NCI-H2171 (cell line): ENCODE results near the gene ARMC6.
A peak's percentile ranks its signal among the peaks of the same experiment; 100 is the strongest.

Experiments
- DNase-seq: peaks from one replicate; lab custom pipeline; 2025; lab: John Stamatoyannopoulos, UW

The ARMC6 gene

DNA sequence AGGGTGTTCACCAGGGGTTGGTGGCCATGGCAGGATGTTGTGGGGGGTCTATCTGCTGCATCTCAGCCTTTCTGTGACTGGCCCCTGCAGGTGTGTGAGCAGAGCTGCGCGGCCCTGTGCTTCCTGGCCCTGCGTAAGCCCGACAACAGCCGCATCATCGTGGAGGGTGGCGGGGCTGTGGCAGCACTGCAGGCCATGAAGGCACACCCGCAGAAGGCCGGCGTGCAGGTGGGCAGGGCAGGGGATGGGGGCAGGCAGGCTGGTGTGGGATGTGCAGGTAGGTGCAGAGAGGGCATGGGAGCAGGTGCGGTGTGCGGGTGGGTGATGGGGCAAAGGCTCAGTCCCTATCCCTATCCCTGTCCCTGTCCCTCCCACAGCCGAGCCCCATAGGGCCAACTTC lies 22.3 kb downstream of the ARMC6 start:
- DNase-seq, result no peak

DNA sequence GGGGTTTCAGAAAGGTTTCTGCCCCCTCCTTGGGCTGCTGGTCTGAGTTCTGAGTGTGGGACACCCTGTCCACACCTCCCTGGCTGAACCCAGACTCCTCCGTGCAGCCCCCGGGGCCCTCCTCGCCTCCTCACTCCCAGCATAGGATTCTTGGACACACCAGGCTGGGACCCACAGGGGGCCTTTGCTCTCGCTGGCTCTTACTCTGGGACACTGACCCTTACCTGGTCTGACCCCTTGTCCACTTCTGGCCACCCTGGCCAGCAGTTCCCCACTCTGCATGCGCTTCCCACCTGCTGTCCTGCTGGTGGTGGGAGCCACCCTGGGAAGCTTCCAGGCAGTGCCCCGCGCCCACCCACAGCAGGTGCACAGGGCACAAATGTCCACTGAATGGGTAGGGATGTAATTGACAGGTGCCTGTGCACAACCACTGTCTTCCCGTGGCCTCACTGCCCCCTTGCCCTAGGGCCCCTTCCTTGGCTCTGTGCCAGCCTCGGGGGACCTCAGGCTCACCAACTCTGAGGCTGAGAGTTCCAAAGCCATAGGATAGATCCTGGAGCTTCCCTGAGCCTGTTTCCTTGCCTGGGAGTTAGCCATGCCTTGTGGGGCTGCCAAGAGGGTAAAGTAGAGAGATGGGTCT lies 23.4 kb downstream of the ARMC6 start:
- no peak for DNase-seq

GRCh38 chr19:19057317-19057716 lies 23.9 kb downstream of the ARMC6 start:
- DNase-seq, result no peak

DNA sequence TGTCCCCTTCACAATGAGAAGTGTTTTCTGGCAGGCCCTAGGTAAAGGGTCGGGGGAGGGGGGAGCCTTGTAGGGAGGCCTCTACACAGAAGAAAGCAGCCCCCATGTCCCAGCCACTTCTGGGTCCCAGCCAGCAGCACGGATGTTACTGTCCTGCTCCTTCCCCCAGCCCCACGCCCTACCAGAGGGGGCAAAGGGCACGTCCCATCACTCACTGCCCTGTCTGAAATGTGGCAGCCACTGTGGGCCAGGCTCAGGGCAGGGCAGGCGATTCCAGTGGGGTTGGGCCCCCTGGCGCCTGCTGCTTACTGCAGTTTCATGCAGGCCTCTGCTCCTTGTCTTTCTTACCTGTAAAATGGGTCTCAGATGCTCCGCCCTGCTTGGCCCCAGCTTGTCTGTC lies 24.3 kb downstream of the ARMC6 start:
- DNase-seq, result no peak

- DNase-seq, result no peak
These were observed 25.8 kb downstream of the ARMC6 start for GRCh38 chr19:19059018-19059836.

DNA sequence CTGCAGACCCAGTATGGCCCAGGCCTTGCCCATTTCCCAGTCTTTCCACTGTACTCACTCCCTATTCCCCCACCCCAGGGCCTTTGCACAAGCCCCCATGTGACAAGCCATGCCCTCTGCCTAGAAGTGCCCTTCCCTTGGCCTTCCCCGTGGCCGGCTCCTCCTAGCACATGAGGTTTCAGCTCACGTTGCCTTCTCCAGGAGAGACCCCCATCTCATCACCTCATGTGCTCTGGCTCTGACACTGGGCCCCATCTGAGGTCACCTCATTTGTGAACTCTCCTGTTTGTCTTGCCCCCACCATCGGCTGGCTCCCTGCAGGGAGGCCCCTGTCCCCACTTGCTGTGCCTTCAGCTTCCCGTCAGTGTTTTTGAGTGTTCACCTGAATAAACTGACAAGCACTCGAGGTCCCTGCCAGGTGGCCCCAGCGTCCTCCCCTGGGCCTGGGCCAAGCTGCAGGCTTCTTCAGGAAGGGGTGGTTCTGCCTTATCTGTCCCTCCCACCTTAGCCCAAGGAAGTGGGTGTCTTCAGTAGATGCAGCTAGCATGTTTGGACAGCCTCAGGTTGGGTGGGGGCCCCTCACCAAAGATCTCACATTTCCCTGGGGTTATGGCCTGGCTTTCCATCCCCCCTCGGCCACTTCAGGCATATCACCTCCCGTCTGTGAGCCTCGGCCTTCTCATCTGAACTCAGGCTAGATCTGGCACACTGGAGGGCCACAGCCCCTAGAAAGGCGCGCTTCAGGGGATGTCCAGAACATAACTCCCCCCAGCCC lies 26.6 kb downstream of the ARMC6 start:
- DNase-seq, result no peak

DNA sequence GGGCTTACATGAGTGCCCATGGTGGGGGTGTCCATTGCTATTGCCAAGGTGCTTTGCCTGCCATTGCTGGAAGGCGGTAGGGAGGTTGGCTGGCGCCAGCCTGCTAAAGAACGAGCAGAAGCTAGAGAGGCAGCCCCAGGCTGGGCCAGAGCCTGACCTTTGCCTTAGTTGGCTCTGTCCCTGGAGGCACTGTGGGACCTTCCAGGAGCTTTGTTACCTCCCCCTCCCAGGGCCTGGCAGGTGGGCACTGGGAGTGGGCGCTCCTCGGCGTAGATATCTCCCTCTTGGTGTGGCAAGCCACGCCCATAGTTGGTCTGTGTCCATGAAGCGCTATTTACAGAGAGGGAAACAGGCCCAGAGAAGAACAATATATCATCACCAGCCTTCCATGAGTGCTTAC lies 28.1 kb downstream of the ARMC6 start:
- DNase-seq, result no peak

GRCh38 chr19:19062454-19063182 lies 29.2 kb downstream of the ARMC6 start:
- DNase-seq, result no peak

- DNase-seq, result peak; percentile 98
These were observed 30.0 kb downstream of the ARMC6 start, which contains the start of gene SLC25A42 for GRCh38 chr19:19063183-19064097. SLC25A42 (plus strand) TSS chr19:19063994; CDS start chr19:19096125, 32,131 bp downstream.

DNA sequence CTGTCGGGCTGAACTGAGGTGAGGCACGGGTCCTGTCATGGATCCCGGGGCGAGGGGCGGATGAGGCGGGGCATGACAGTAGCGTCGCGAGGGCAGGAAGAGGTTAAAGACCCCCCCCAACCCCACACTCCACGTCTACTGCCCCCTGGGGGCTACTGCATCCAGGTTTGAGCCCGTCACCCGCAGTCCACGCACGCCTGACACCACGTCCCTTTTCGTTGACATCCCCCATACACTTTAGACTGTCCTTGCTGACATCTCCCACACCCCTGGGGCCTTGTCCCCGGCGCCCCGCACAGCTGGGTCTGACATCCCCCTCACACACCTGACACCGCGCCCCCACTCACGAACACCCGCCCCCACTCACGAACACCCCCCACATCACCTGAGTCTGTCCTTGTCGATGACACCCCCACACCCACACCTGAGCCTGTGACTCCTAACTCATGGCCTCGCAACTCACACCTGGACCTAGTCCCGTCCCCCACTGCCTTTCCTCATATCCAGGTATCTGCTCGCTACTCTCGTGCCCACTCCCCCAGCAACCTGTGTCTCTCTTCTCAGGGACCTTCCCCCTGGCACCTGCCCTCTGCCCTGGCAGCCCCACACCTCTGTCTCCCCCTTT lies 30.8 kb downstream of the ARMC6 start:
- no peak for DNase-seq

- DNase-seq, result no peak
These were observed 31.7 kb downstream of the ARMC6 start for GRCh38 chr19:19064811-19065745.

DNA sequence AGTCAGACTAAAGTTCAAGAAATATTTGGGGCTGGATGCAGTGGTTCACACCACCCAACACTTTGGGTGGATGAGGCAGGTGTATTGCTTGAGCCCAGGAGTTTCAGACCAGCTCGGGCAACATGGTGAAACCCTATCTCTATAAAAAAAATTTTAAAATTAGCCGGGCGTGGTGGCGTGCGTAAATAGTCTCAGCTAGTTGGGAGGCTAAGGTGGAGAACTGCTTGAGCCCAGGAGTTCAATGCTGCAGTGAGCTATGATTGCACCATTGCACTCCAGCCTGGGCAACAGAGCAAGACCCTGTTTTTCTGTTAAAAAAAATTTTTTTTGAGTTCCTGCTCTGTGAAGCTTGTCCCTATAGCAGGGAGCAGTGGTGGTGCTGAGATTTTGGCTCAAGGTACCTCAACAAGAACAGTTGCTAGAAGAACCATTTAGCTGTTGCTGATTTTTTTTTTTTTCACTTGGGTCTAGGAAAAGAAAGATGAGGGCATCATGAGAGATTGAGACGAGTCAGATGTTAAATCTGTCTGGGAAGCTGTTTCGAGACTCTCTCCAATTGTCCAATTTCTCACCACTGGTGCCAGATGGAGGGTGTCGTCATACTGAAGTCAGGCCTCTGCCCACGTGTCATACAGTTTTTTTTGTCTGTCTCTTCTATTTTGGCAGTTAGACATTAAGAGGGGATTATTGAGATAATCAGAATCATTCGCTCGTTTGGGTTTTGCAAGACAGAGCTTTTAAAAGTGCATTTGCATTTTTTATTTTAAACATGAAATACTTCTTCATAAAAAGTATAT lies 34.1 kb downstream of the ARMC6 start:
- no peak for DNase-seq

- no peak for DNase-seq
These were observed 35.6 kb downstream of the ARMC6 start for GRCh38 chr19:19068659-19069654.

DNA sequence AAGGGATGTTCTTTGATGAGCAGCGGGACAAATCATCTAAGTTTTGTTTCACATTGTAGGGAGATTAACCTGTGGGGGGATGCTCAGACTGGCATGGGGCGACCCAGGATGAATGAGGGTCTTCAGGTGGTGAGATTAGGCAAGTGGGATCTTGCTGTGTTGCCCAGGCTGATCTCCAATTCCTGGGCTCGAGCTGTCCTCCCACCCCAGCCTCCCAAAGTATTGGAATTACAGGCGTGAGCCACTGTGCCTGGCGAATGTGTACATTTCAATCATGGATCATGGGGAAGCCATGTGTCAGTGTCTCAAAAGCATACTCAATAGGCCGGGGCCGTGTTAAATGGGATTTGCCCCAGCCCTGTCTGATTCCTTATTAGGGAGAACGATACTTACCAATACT lies 38.5 kb downstream of the ARMC6 start:
- DNase-seq, result no peak

- no peak for DNase-seq
These were observed 40.9 kb downstream of the ARMC6 start for GRCh38 chr19:19074196-19074882.

DNA sequence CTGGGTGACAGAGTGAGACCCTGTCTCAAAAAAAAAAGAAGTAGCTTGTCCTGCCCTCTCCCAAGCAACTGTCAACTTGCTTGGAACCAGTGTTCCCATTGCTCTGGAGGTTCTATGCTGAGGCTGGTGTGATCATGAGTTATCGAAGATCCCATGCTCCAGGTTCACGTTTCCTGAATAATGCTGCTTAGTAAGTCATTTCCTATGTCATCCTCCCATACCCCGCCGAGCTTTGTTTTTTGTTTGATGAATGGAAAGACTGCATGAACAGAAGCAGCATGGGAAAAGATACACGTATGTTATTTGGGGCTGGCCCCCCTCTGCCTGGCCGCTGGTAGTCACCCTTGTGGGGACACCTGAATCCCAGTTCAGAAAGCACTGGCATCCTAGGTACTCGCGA lies 41.7 kb downstream of the ARMC6 start:
- no peak for DNase-seq

- no peak for DNase-seq
These were observed 43.1 kb downstream of the ARMC6 start for GRCh38 chr19:19076476-19076875.
